K562 (cell line): ENCODE results near the gene LRMDA. TPM values are rescaled to one million over a fixed set of nuclear protein-coding genes. Genes with fewer than 3 reads are reported as not detected.

Source experiments
- ATAC-seq: fragments of 200-7000 bp; cut with Tn5 transposase; 3 replicates; pipeline ENCODE4 v1.9.1; 2020; ENCODE audit warnings: moderate library complexity
- BruUV-seq: library from RNA; stranded (reverse); fragments of 400-500 nt; replicated peaks from 2 replicates; lab custom pipeline; 2021; lab: Mats Ljungman, UMichigan
- CTCF ChIA-PET: fragments of 300-600 bp; formaldehyde crosslinking; extraction: SDS; loops from one replicate; lab custom pipeline; 2021; ENCODE audit warnings: low intra/inter-chr PET ratio; lab: Yijun Ruan, JAX
- POLR2A ChIA-PET: fragments of 300-600, 350-650 bp; sonication (Branson Sonifier 250); formaldehyde crosslinking; extraction: SDS; loops from one replicate; lab custom pipeline; 2021; ENCODE audit warnings: antibody characterized with exemption, inconsistent platforms; lab: Yijun Ruan, JAX
- DNase-seq, 4 experiments: peaks; one replicate each; pipeline versions ENCODE4 v3.0.0 to v3.0.0-alpha.2; 2011 to 2018; ENCODE audit warnings: low spot score in 3 of 4, mixed read lengths in 3 of 4; ENCODE audit errors: extremely low read depth in 1 of 4
- FAIRE-seq: peaks from 2 replicates; lab custom pipeline; 2011; peaks lifted over from hg19 to GRCh38; lab: Jason Lieb, UNC
- H2AFZ ChIP-seq: 2 replicates; pipeline ENCODE4 v1.6.0; 2011; ENCODE audit warnings: low read depth, low read length, control low read depth, inconsistent platforms
- H3K27ac ChIP-seq: fragments of 200-600 bp; 3 replicates; pipeline ENCODE4 v1.8.0; 2011; ENCODE audit warnings: low read depth, mild to moderate bottlenecking, control low read depth, inconsistent platforms, low read length, moderate library complexity, mixed read lengths; ENCODE audit errors: extremely low read depth
- H3K27me3 ChIP-seq, 2 experiments: fragments of 300-600 bp in 1 of 2; 2 replicates in 1 of 2; 3 replicates in 1 of 2; pipeline versions ENCODE4 v1.6.0 to v1.8.0; 2011; ENCODE audit warnings: inconsistent platforms in 2 of 2, low read length in 2 of 2, mild to moderate bottlenecking in 1 of 2, mixed read lengths in 1 of 2, moderate library complexity in 1 of 2; ENCODE audit not compliant: control insufficient read depth in 2 of 2, insufficient read depth in 2 of 2
- H3K36me3 ChIP-seq: fragments of 300-600 bp; 3 replicates; pipeline ENCODE4 v1.8.0; 2011; ENCODE audit warnings: mild to moderate bottlenecking, low read length, inconsistent platforms; ENCODE audit not compliant: control insufficient read depth, insufficient read depth
- H3K4me1 ChIP-seq, 2 experiments: fragments of 200-600 bp in 1 of 2; replicated peaks in 1 of 2; 2 replicates in 1 of 2; 3 replicates in 1 of 2; pipeline versions ENCODE4 v1.5.1 to v1.8.0; 2011; ENCODE audit warnings: inconsistent platforms in 2 of 2, low read length in 2 of 2, mild to moderate bottlenecking in 1 of 2, mixed read lengths in 1 of 2, moderate library complexity in 1 of 2; ENCODE audit not compliant: control insufficient read depth in 2 of 2, insufficient read depth in 2 of 2
- H3K4me2 ChIP-seq: 2 replicates; pipeline ENCODE4 v1.6.1; 2011; ENCODE audit warnings: low read length, control low read depth, inconsistent platforms, mixed read lengths; ENCODE audit not compliant: insufficient read depth
- H3K4me3 ChIP-seq: fragments of 200-600 bp; sonication (generic), shearing (Covaris generic); 2 replicates; pipeline ENCODE4 v1.5.1; 2016; ENCODE audit warnings: control low read depth, inconsistent platforms
- H3K79me2 ChIP-seq: fragments of 200-600 bp; 3 replicates; pipeline ENCODE4 v1.8.0; 2011; ENCODE audit warnings: low read length, inconsistent platforms; ENCODE audit not compliant: control insufficient read depth, insufficient read depth
- H3K9ac ChIP-seq, 2 experiments: 2 replicates each; pipeline versions ENCODE4 v1.6.0 to v1.6.1; 2011; ENCODE audit warnings: low read depth in 2 of 2, low read length in 2 of 2, control low read depth in 1 of 2, inconsistent platforms in 1 of 2, mild to moderate bottlenecking in 1 of 2, mixed read lengths in 1 of 2; ENCODE audit not compliant: insufficient read depth in 1 of 2
- H3K9me1 ChIP-seq: one replicate; pipeline ENCODE4 v1.6.0; 2011; ENCODE audit warnings: inconsistent platforms, mild to moderate bottlenecking, low read length, moderate library complexity; ENCODE audit not compliant: control insufficient read depth, insufficient read depth
- H3K9me3 ChIP-seq: replicated peaks from 2 replicates; pipeline ENCODE4 v1.5.1; 2011; ENCODE audit warnings: low read depth, low read length, inconsistent platforms; ENCODE audit not compliant: control insufficient read depth, insufficient read depth
- H4K20me1 ChIP-seq: replicated peaks from 2 replicates; pipeline ENCODE4 v1.6.1; 2011; ENCODE audit warnings: low read length, inconsistent platforms, mixed read lengths; ENCODE audit not compliant: control insufficient read depth, insufficient read depth
- ATF2 ChIP-seq: sonication (generic); formaldehyde crosslinking; IDR thresholded peaks from 2 replicates; pipeline ENCODE4 v1.8.1; 2022; ENCODE audit warnings: missing genetic modification reagents
- C11orf30 ChIP-seq: fragments of 450-650 bp; IDR thresholded peaks from 2 replicates; pipeline ENCODE4 v1.6.1; 2016; ENCODE audit warnings: low read depth, mild to moderate bottlenecking
- CC2D1A ChIP-seq: fragments of 450-650 bp; IDR thresholded peaks from 2 replicates; pipeline ENCODE4 v1.6.1; 2017; ENCODE audit warnings: mild to moderate bottlenecking
- CREB3L1 ChIP-seq: fragments of 450-650 bp; IDR thresholded peaks from 2 replicates; pipeline ENCODE4 v1.6.1; 2014; ENCODE audit warnings: low read depth, mild to moderate bottlenecking, moderate library complexity, borderline replicate concordance
- ELF4 ChIP-seq: fragments of 450-650 bp; formaldehyde crosslinking; IDR thresholded peaks from 2 replicates; pipeline ENCODE4 v1.4.0; 2022; ENCODE audit warnings: missing genetic modification characterization
- EP300 ChIP-seq: IDR thresholded peaks from 2 replicates; pipeline ENCODE4 v1.6.1; 2012; ENCODE audit warnings: low read length, improper control_type of control experiment
- FOXA3 ChIP-seq, 2 experiments: fragments of 450-650 bp in 1 of 2; sonication (generic) in 1 of 2; formaldehyde crosslinking; IDR thresholded peaks in 1 of 2; conservative IDR thresholded peaks in 1 of 2; 2 replicates each; pipeline versions ENCODE4 v1.4.0 to v1.8.0; 2020 to 2022; ENCODE audit warnings: mild to moderate bottlenecking in 2 of 2, missing genetic modification reagents in 1 of 2
- HBP1 ChIP-seq: fragments of 450-650 bp; formaldehyde crosslinking; IDR thresholded peaks from 2 replicates; pipeline ENCODE4 v1.4.0; 2022; ENCODE audit warnings: missing genetic modification characterization
- HDAC3 ChIP-seq: fragments of 450-650 bp; IDR thresholded peaks from 2 replicates; pipeline ENCODE4 v1.6.1; 2018; ENCODE audit warnings: borderline replicate concordance, mild to moderate bottlenecking, moderate library complexity; ENCODE audit not compliant: partially characterized antibody
- MNT ChIP-seq, 2 experiments: fragments of 450-650 bp; conservative IDR thresholded peaks; 2 replicates each; pipeline ENCODE4 v1.6.1; 2017; ENCODE audit warnings: mild to moderate bottlenecking in 2 of 2, moderate library complexity in 2 of 2
- SAP30 ChIP-seq: fragments of 200-600 bp; sonication (generic); IDR thresholded peaks from 2 replicates; pipeline ENCODE4 v1.6.1; 2012; ENCODE audit warnings: borderline replicate concordance, low read depth, mild to moderate bottlenecking, moderate library complexity, low read length, control low read depth, inconsistent platforms; ENCODE audit not compliant: insufficient read depth, poor library complexity, severe bottlenecking
- THAP12 ChIP-seq: fragments of 250-450 bp; sonication (Bioruptor Pico); IDR thresholded peaks from 2 replicates; pipeline ENCODE4 v1.9.0; 2021; ENCODE audit warnings: mild to moderate bottlenecking, inconsistent platforms
- ZFP1 ChIP-seq: fragments of 450-650 bp; formaldehyde crosslinking; IDR thresholded peaks from 2 replicates; pipeline ENCODE4 v1.4.0; 2020; ENCODE audit warnings: mild to moderate bottlenecking, mixed read lengths
- ZNF707 ChIP-seq: fragments of 250-450 bp; sonication (Bioruptor Pico); conservative IDR thresholded peaks from 2 replicates; pipeline ENCODE4 v1.8.0; 2022; ENCODE audit warnings: inconsistent platforms, mild to moderate bottlenecking, moderate library complexity
- WGBS: fragments of 100-300 bp; shearing (Covaris generic); methylation state at CpG from one replicate; pipeline ENCODE4 v1.1.6; 2016; ENCODE audit warnings: low coverage, mixed read lengths; ENCODE audit not compliant: insufficient coverage; ENCODE audit errors: missing lambda C conversion rate; 5-methylcytosine and 5-hydroxymethylcytosine counted together
- in situ Hi-C: fragments of 300-500 bp; cut with MboI; formaldehyde crosslinking; loops from 4 replicates; pipeline ENCODE4 v1.15.0; 2018; ENCODE audit warnings: inconsistent platforms, mixed read lengths
- intact Hi-C: fragments of 100-400 bp; cut with micrococcal nuclease; formaldehyde crosslinking; loops from 2 replicates; pipeline ENCODE4 v1.14.2; 2022
- polyA plus RNA-seq, 8 experiments: library from polyadenylated mRNA; depleted of rRNA in 4 of 8; stranded (reverse) in 5 of 8; unstranded in 3 of 8; fragments of >200 nt; fragmentation: Nextera tagmentation in 2 of 8; fragmentation: Illumina TruSeq in 1 of 8; extraction: Ambion mirVana in 2 of 8; extraction: Trizol in 1 of 8; gene quantifications; 2 replicates each; pipeline versions ENCODE4 v1.2.1 to v1.2.3, GENCODE V29; 2011 to 2014; ENCODE audit warnings: inconsistent platforms in 1 of 8, missing spikeins in 1 of 8
- total RNA-seq, 7 experiments: library from RNA; depleted of rRNA in 6 of 7; stranded (reverse); fragments of >200 nt in 6 of 7; fragmentation: Illumina TruSeq in 2 of 7; extraction: Trizol in 2 of 7; gene quantifications; 2 replicates each; pipeline versions ENCODE4 v1.2.1 to v1.2.3, GENCODE V29; 2011 to 2021; ENCODE audit warnings: low replicate concordance in 1 of 7

The LRMDA gene
- total and polyA plus RNA-seq, 9 of the 15 experiments (the other 6 are each of a cell fraction or from before 2014, with no cell fraction given) = 0.25 TPM; not detected in 8

- Histone ChIP-seq H4K20me1 (no peaks in the 10 kb centered on the region), H3K9me1 (no peaks in the 10 kb centered on the region), H2AFZ (no peak overlapping the region), H3K9me3 (no peaks in the 10 kb centered on the region), H3K4me1 (no peaks in the 10 kb centered on the region), H3K27ac (no peak overlapping the region), H3K4me3 (no peak overlapping the region), H3K9ac (no peak overlapping the region), H3K79me2 (no peaks in the 10 kb centered on the region), H3K27me3 (no peaks in the 10 kb centered on the region), H3K36me3 (no peaks in the 10 kb centered on the region), H3K4me2 (no peak overlapping the region)
- BruUV-seq = no TSS peak
- WGBS = 0% methylated on average over 4 of the region's 4 CpGs
- no peak for FAIRE-seq
- ChIA-PET POLR2A (no interaction called here), CTCF (no interaction called here)
- no peak for ATAC-seq
- no peak for DNase-seq
- in situ Hi-C loops = no loop called here
- intact Hi-C loops = no loop called here
- TF ChIP-seq SAP30 (no peak), ZFP1 (CRISPR knock-in tag) (no peak), THAP12 (CRISPR knock-in tag) (no peak), EP300 (no peak), FOXA3 (CRISPR knock-in tag; conservative IDR thresholded peaks at IDR 0.05 in 1 of 2, IDR thresholded peaks at IDR 0.05 in 1 of 2) (no peak), HDAC3 (no peak), MNT (conservative IDR thresholded peaks at IDR 0.05) (no peak), C11orf30 (no peak), ATF2 (CRISPR knock-in tag) (no peak), ZNF707 (no peak), ELF4 (no peak), CREB3L1 (no peak), CC2D1A (no peak), HBP1 (CRISPR knock-in tag) (no peak)
These were observed 900.3 kb downstream of the LRMDA start for GRCh38 chr10:76331742-76332141.
